Measurements from ENCODE around the gene CRAT. TPM values are rescaled to one million over a fixed set of nuclear protein-coding genes. Genes with fewer than 3 reads are reported as not detected.

CRAT gene
- polyA plus RNA-seq, 1 experiment: 24.3 TPM

GRCh38 chr9:129084087-129084486, 26.5 kb downstream of the CRAT start:
- DNase-seq (ENCODE audit: low read depth, low spot score): no peak
- POLR2A ChIA-PET: no interaction called here
- Histone ChIP-seq H3K27me3 (ENCODE audit: control insufficient read depth, insufficient read depth, low read length) (no peaks in the 10 kb centered on the region), H3K4me3 (ENCODE audit: low read depth, low read length) (no peak overlapping the region), H3K9me3 (ENCODE audit: control insufficient read depth, insufficient read depth, low read length) (no peaks in the 10 kb centered on the region), H3K27ac (ENCODE audit: low read depth, low read length) (no peak overlapping the region)
- TF ChIP-seq CTCF (IDR thresholded peaks at IDR 0.05; ENCODE audit: low read depth, low read length): no peak
- CTCF ChIA-PET: no interaction called here

GRCh38 chr9:129081388-129081904, 29.1 kb downstream of the CRAT start:
- H3K27me3 ChIP-seq (ENCODE audit: control insufficient read depth, insufficient read depth, low read length): no peaks in the 10 kb centered on the region
- H3K4me3 ChIP-seq (ENCODE audit: low read depth, low read length): peak overlapping the region; percentile 88
- POLR2A ChIA-PET: interaction anchor here (0.5 to 1.6 kb wide), 4 partner anchors 10 to 159 kb away, joined by 3 to 6 read pairs (median 4); partner anchors contain the start of gene MIGA2
- H3K27ac ChIP-seq (ENCODE audit: low read depth, low read length): peak overlapping the region; percentile 47
- CTCF ChIA-PET: interaction anchor here (1.2 kb wide), 1 partner anchor 53 kb away, joined by 4 read pairs; the partner anchor contains the start of gene SH3GLB2
- H3K9me3 ChIP-seq (ENCODE audit: control insufficient read depth, insufficient read depth, low read length): no peaks in the 10 kb centered on the region
- no peak for DNase-seq (ENCODE audit: low read depth, low spot score)
- no peak for TF ChIP-seq CTCF (IDR thresholded peaks at IDR 0.05; ENCODE audit: low read depth, low read length)

GRCh38 chr9:129080601-129081387, 29.8 kb downstream of the CRAT start, which contains the start of gene DOLPP1:
TSS of gene DOLPP1 (plus strand) at chr9:129081111. CDS start at chr9:129081132, 21 bp downstream.
- H3K9me3 ChIP-seq (ENCODE audit: control insufficient read depth, insufficient read depth, low read length): no peaks in the 10 kb centered on the region
- POLR2A ChIA-PET: interaction anchor here (0.5 to 1.6 kb wide), 5 partner anchors 11 to 542 kb away, joined by 3 to 6 read pairs (median 3); partner anchors contain the start of gene MIGA2
- H3K4me3 ChIP-seq (ENCODE audit: low read depth, low read length): peak within 1 kb of the TSS; percentile 88
- no peak for TF ChIP-seq CTCF (IDR thresholded peaks at IDR 0.05; ENCODE audit: low read depth, low read length)
- no peaks in the 10 kb centered on the region for H3K27me3 ChIP-seq (ENCODE audit: control insufficient read depth, insufficient read depth, low read length)
- peak within 1 kb of the TSS; percentile 47 for H3K27ac ChIP-seq (ENCODE audit: low read depth, low read length)
- CTCF ChIA-PET: interaction anchor here (0.8 to 1.2 kb wide), 2 partner anchors 53 kb away, joined by 3 to 4 read pairs; partner anchors contain the start of gene SH3GLB2
- peak; percentile 98 for DNase-seq (ENCODE audit: low read depth, low spot score)

- no peaks in the 10 kb centered on the region for H3K9me3 ChIP-seq (ENCODE audit: control insufficient read depth, insufficient read depth, low read length)
- no peak overlapping the region for H3K27ac ChIP-seq (ENCODE audit: low read depth, low read length)
- DNase-seq (ENCODE audit: low read depth, low spot score): no peak
- CTCF ChIA-PET: interaction anchor here (0.8 kb wide), 1 partner anchor 52 kb away, joined by 3 read pairs; the partner anchor contains the start of gene SH3GLB2
- POLR2A ChIA-PET: interaction anchor here (0.6 to 1.6 kb wide), 2 partner anchors 11 to 543 kb away, joined by 3 to 5 read pairs; no protein-coding TSS in a partner anchor
- TF ChIP-seq CTCF (IDR thresholded peaks at IDR 0.05; ENCODE audit: low read depth, low read length): no peak
- no peaks in the 10 kb centered on the region for H3K27me3 ChIP-seq (ENCODE audit: control insufficient read depth, insufficient read depth, low read length)
- peak overlapping the region; percentile 86 for H3K4me3 ChIP-seq (ENCODE audit: low read depth, low read length)
Measured at GRCh38 chr9:129080298-129080600, 30.3 kb downstream of the CRAT start.

- ChIA-PET POLR2A (no interaction called here), CTCF (interaction anchor here (0.8 kb wide), 1 partner anchor 52 kb away, joined by 3 read pairs; the partner anchor contains the start of gene SH3GLB2)
- no peak for TF ChIP-seq CTCF (IDR thresholded peaks at IDR 0.05; ENCODE audit: low read depth, low read length)
Measured at GRCh38 chr9:129079829-129080228, 30.8 kb downstream of the CRAT start.

More at GRCh38 chr9:129079829-129080228, 30.8 kb downstream of the CRAT start:
- no peak for DNase-seq (ENCODE audit: low read depth, low spot score)
- Histone ChIP-seq H3K9me3 (ENCODE audit: control insufficient read depth, insufficient read depth, low read length) (no peaks in the 10 kb centered on the region), H3K27me3 (ENCODE audit: control insufficient read depth, insufficient read depth, low read length) (no peaks in the 10 kb centered on the region), H3K27ac (ENCODE audit: low read depth, low read length) (no peak overlapping the region), H3K4me3 (ENCODE audit: low read depth, low read length) (peak overlapping the region; percentile 86)

Data from AG04450 (cell line).